WI38 (cell line): ENCODE measurements around the gene CHAD.
A peak's percentile ranks its signal among the peaks of the same experiment; 100 is the strongest.

Source experiments
- H3K4me3 ChIP-seq: 2 replicates; pipeline ENCODE4 v1.5.1; 2011; ENCODE audit warnings: low read depth, mild to moderate bottlenecking, control low read depth, low read length
- TF ChIP-seq, protein P1 (sequence below): IDR thresholded peaks from 2 replicates; pipeline ENCODE4 v1.5.1; 2012; ENCODE audit warnings: low read depth, mild to moderate bottlenecking, control low read depth, low read length

Gene CHAD

DNA sequence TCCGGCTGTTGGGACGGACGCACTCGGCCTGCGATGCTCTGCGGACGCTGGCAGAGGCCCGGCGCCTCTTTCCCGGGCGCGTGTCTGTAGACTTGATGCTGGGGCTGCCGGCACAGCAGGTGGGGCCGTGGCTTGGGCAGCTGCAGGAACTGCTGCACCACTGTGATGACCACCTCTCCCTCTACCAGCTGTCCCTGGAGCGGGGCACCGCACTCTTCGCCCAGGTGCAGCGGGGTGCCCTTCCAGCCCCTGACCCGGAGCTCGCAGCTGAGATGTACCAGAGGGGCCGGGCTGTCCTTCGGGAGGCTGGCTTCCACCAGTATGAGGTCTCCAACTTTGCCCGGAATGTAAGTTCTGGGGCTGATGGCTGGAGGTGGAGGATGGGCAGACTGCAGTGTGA lies 13.4 kb upstream of the CHAD start:
- TF ChIP-seq, protein P1, sequence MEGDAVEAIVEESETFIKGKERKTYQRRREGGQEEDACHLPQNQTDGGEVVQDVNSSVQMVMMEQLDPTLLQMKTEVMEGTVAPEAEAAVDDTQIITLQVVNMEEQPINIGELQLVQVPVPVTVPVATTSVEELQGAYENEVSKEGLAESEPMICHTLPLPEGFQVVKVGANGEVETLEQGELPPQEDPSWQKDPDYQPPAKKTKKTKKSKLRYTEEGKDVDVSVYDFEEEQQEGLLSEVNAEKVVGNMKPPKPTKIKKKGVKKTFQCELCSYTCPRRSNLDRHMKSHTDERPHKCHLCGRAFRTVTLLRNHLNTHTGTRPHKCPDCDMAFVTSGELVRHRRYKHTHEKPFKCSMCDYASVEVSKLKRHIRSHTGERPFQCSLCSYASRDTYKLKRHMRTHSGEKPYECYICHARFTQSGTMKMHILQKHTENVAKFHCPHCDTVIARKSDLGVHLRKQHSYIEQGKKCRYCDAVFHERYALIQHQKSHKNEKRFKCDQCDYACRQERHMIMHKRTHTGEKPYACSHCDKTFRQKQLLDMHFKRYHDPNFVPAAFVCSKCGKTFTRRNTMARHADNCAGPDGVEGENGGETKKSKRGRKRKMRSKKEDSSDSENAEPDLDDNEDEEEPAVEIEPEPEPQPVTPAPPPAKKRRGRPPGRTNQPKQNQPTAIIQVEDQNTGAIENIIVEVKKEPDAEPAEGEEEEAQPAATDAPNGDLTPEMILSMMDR = no peak
- no peak overlapping the region for H3K4me3 ChIP-seq

DNA sequence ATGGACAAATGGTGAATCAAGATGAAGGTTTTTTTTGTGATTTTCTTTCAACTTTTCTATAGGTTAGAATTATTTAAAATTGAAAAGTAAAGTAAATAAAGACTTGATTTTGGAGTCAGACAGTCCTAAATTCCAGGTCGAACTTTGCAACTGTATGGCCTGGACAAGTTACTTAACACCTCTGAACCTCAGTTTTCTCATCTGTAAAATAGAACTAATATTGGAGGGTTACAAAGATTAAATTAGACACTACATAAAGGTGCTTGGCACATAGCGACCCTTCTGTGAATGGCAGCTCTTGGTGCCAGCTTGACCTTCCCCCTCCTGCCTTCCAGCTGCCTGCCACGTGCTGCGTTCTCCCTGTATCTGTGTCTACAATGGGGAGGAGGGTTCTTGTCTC lies 13.0 kb upstream of the CHAD start:
- TF ChIP-seq, protein P1 = no peak
- H3K4me3 ChIP-seq = no peak overlapping the region

DNA sequence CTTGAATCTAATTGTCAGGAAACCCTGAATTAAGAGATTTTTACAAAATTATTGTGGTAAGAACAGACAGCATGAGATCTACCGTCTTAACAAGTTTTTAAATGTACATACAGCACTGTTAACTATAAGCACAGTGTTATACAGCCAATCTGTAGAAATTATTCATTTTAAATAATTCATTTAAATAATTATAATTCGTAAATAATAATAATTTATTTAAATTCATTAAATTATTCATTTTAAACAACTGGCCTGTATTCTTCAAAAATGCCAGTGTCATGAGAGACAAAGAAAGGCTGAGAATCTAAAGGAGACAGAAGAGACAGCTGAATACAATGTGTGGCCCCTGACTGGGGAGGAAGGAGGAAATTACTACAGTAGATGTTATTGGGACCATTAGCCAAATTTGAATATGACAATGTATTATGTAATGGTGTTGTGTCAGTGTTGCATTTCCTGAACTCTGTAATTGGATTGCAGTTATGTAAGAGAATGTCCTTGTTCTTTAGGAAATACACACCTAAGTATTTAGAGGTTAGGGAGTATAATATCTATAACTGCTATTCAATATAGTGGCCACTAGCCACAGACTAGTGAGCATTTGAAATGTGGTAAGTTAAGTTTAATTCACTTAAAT lies 12.3 kb upstream of the CHAD start:
- H3K4me3 ChIP-seq = no peak overlapping the region
- TF ChIP-seq, protein P1 = no peak

DNA sequence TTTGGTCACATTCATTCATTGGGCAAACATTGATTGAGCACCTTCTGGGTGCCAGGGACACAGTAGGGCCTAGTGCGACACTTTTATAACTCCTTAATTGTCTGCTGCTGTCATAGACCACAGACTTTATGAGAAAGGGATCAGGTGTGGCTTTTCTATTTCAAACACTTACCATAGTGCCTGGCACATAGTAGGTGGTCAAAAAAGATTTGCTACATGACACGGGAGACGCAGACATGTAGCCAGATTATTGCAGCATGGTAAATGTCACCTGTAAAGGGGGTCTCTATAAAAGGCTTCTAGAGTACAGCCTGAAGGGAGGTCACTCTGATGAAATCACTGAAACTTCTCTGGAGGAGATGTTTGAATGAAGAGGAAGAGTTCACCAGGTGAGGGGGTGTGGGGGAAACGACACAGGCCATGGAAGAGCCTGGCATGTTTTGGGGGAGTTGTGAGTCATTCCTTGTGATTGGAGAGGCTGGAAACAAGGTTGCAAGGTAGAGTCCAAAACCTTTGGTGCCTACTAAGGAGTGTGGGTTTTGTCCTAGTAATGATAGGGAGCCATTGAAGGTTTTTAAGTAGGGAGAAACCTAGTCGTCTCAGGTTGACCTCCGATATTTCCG lies 11.6 kb upstream of the CHAD start:
- TF ChIP-seq, protein P1 = no peak
- no peak overlapping the region for H3K4me3 ChIP-seq

DNA sequence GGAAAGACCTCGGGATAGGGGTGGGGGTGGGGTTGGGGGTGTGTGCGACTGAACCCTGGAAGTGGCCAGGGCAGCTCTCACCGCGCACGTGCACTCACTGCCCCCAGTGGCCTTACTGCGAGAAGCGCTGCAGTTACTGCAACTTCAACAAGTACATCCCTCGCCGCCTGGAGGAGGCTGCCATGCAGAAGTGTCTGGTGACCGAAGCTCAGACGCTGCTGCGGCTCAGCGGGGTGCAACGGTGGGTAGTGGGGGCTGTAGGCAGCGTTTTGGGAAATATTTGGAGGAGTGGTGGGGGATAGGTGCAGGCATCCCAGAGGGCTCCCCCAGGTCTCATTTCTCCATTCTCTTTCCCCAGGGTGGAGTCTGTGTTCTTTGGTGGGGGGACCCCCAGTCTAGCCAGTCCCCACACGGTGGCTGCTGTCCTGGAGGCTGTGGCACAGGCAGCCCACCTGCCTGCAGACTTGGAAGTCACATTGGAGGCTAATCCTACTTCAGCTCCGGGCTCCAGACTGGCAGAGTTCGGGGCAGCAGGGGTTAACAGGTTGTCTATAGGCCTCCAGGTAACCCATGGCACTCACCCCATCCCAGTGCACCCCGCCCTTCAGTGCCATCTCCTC lies 11.0 kb upstream of the CHAD start:
- H3K4me3 ChIP-seq = peak overlapping the region; percentile 66
- TF ChIP-seq, protein P1 = peak; percentile 42

DNA sequence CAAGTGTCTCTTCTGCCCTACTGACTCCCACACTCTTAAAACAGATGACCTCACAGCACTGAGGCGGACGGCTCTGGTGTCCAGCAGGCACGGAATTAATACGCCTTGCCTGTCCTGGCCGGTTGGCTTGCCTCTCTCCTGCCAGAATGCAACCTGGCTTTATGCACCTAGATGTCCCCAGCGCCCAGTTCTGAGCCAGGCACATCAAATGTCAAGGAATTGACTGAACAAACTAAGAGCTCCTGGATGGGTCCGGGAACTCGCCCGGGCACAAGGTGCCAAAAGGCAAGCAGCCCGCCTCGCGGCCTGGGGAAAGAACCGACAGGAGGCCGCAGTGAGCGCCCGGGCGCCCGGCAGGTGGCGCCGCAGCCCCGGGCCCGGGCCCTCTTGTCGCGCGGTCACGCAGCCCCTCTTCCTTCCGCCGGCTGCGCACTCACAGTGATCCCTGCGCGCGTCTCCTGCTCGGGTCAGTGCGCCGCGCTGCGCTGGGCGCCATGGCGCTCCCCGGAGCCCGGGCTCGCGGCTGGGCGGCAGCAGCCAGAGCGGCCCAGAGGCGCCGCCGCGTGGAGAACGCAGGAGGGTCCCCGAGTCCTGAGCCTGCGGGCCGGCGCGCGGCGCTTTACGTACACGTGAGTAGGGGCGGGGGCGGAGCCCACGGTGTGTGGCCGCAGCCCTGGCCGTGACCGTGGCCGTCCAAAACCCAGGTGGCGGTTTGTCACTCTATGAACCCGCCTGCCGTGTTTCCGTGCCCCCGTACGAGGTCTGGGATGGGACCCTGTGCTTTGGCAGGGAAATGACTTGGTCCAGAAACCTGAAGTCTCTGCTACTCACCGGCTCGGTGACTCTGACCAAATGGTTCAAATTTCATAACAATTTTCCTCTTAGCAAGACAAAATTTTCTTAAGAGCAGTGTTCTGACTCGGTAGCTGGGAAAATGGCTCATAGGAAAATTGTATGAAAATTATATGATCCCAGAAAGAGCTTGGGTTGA lies 10.0 kb upstream of the CHAD start, which contains the start of gene RSAD1:
Gene RSAD1, plus strand, starts transcription at position 470 of the 991 bp plus-strand sequence. Its CDS starts 25 bp downstream, at position 495.
- peak within 1 kb of the TSS; percentile 66 for H3K4me3 ChIP-seq
- TF ChIP-seq, protein P1 = peak; percentile 72
